HG02973 (cell line): ENCODE measurements around the gene CSNK1E.

ENCODE experiments used
- ATAC-seq: cut with Tn5 transposase; IDR thresholded peaks from one replicate; pipeline ENCODE4 v1.9.1; 2021; ENCODE audit warnings: moderate library complexity; ENCODE audit not compliant: unreplicated experiment

Gene CSNK1E

DNA sequence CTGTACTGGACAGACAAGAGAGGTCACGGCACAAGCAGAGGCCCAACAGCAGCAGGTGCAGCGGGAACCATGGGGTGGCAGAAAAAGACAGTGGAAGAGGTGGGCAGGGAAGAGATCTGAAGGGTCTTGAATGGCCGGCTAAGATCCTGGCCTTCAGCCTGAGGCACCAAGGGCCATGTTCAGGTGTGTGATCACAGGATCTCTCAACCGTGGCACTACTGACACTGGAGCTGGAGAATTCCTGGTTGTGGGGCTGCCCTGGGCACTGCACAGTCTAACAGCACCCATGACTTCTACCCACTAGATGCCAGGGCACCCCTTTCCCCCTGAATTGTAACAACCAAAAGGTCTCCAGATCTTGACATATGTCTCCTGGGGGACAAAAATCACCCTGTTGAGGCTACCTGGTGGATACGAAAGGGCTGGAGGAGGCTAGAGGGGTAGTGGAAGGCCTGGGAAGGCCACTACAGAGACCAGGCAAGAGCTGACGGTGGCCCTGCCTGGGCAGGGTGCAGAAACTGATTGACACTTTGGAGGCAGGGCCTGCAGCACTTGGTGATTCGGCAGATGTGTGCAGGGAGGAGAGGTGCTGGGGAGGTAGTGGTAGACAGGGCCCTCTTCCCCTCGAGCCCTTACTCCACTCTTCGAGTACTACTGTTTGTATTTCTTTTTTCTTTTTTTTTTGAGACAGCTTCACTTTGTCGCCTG, 8.3 kb downstream of the CSNK1E start:
- no peak for ATAC-seq

DNA sequence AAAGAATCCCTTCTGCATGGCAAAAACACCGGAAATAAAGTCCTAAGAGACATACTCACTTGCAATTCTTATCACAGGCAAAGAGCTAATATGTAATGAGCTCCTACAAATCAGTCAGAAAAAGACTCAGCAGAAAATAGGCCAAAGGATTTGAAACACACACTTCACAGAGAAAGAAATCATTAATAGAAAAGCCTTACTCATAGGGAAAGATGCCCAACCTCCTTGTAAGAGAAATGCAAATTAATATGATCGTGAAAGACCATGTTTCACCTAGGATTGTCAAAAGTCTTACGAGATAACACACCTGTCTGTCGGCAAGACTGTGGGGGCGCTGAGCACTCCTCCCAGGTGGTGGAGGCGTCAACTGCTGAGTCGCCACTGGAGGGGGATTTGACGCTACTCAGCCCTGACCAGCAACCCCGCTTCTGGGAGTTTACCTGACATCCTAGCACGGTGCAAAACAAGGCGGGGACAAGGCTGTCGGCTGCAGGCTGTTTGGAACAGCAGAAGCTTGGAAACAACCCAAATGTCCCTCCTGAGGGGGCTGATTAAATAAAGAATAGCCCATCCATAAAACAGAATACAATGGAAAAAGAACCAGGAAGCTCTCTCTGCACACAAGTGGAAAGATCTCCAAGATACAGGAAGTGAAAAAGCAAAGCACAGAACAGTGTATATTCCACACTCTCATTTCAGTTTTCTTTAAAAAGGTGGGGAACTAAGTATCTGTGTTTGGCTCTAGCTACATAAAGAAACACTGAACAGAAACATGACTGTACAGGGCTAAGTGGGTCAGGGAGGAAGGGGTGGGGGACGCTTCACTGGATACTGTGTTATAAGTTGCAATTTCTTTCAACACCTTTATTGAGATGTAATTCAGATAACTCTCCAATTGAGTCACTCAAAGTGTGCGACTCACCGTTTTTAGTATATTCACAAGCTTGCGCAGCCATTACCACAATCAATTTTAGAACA, 11.5 kb downstream of the CSNK1E start:
- ATAC-seq = peak; percentile 53

DNA sequence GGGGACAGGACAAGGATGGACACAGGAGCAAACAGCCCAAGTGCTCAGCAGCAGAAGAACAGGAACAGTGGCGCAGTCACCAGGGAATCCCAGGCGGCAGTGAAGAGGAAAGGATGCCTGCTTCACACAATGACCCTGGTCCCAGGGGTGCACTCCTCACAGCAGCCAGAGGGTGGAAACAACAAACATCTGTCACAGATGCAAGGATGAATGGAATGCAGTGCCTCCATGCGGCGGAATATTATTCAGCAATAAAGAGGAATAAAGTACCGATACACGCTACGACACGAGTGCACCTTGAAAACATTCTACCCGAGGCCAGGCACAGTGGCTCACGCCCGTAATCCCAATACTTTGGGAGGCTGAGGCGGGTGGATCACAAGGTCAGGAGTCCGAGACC, 12.7 kb downstream of the CSNK1E start:
- no peak for ATAC-seq

GRCh38 chr22:38303974-38304373, 13.3 kb downstream of the CSNK1E start:
- no peak for ATAC-seq

DNA sequence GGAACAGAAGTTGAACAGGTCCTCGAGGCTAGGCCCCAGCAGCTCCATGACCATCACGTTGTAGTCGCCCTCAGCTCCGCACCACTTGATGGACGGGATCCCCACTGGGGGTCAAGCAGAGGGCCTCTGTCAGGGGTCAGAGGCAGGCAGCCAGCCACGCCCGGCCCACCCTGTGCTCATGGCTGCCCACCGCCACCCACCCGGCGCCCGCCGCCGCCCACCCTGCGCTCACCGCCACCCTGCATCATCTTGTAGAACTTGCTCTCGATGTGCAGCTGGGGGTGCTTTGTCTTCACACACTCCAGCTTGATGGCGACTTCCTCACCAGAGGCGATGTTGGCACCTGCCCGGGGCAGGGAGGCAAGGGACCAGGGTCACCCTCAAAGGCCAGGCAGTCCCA, 14.3 kb downstream of the CSNK1E start:
- ATAC-seq = no peak

DNA sequence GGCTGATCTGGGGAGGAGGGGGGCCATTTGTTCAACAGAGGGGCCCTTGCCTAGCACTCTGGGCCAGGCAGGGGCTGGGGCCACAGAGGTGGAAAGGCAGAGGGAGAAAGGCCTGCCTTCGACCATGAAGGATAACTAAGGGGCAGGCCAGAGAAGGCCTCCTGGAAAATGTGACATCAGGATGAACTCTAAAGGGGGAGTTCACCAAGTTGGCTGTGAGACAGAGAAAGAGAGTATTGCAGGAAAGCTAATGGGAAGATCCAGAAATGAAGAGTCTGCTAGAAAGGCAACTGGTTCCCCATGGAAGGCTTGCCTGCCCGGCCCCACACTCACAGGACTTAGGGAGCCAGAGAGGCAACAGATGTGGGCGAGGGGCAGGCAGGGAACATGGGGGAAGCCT, 16.3 kb downstream of the CSNK1E start:
- no peak for ATAC-seq

DNA sequence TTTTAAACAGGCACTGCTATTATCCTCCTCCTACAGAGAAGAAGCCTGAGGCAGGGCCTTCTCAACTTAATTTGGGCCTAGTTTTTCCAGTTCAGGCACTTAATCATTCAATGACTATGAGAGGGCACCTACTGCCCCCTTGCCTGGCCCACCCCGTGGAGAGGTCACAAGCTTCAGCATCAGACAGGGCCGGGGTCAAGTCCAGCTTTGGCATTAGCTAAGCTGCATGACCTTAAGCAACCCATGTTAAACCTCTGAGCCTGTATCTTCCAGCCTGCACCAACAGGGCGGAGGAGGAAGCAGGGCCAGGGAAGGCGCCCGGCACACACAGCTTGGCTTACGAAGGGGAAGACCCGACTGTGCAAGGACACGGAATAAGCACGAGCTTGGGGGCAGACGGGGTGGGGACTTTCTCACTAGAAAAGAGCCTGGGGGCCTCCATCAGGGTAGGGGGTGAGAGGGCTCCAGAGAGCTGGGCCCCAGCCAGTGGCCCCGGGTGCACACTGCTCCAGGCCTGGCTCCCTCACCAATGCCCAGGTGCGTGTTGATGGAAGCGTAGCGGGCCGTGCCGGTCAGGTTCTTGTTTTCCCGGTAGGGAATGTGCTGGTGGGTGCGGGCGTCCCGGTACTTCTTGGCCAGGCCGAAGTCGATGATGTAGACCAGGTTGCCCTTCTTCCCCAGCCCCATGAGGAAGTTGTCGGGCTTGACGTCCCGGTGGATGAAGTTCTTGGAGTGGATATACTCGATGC, 16.9 kb downstream of the CSNK1E start:
- ATAC-seq = no peak

- ATAC-seq = no peak
These were observed 17.5 kb downstream of the CSNK1E start for GRCh38 chr22:38299770-38300102.

- no peak for ATAC-seq
These were observed 18.8 kb downstream of the CSNK1E start for GRCh38 chr22:38298312-38299005.

DNA sequence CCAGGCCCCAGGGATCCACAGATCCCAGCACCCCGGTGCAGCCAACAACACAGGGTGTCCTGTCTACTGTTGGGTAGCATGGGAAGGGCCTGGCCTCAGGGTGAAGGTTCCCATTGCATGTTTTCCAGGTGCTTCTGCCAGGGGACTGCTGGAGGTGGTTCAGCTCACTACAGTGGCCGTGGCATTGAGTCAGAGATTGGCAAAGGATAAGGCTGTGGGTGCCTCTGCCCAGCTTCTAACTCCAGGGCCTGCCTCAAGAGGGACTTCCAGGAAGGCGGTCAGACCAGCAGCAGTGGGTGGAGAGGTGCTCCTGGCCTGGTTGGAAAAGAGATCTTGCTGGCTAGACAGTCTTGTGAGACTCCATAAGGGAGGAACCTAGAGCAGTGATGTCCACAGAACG, 20.9 kb downstream of the CSNK1E start:
- no peak for ATAC-seq

DNA sequence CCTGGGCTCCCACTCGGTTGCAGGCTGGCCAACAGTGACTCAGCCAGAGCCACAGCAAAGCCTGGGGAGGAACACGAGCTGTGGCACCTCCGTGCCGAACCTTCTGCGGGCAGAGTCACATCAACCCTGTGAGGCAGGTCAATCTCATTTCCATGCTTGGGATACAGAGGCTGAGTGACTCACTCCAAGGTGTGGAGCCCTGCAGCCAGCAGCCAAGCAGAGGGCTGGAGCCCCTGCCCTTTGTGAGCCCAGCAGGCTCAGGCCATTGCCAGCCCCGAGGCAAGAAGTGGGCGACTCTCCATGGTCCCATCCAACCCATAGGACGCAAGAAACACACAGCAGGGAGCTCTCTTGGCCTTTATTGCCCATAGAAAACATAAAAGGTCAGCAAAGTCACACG, 21.4 kb downstream of the CSNK1E start:
- ATAC-seq = no peak

GRCh38 chr22:38295339-38295738, 21.9 kb downstream of the CSNK1E start:
- ATAC-seq = no peak

DNA sequence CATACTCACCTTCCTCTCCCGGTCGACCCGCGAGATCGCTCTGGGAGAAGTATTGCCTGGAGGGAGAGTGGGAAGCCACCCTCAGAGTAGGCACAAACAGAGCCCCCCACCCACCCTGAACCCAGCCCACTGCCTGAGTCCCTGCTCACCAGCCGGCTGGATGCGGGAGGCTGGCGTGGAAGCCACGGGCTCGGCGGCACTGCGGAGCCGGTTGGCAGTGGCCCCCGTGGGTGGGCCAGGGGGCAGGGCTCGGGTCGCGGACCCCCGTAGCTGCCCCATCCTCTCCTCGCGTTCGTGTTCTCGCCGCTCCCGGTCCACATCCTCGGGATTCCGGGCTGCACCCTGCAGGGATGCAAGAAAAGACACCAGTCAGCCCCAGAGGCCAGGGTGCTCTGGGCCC, 23.0 kb downstream of the CSNK1E start:
- no peak for ATAC-seq

- ATAC-seq = no peak
These were observed 24.5 kb downstream of the CSNK1E start for GRCh38 chr22:38292694-38293093.

- ATAC-seq = no peak
These were observed 25.9 kb downstream of the CSNK1E start for GRCh38 chr22:38291201-38291777.

GRCh38 chr22:38290347-38290746, 26.9 kb downstream of the CSNK1E start:
- no peak for ATAC-seq

DNA sequence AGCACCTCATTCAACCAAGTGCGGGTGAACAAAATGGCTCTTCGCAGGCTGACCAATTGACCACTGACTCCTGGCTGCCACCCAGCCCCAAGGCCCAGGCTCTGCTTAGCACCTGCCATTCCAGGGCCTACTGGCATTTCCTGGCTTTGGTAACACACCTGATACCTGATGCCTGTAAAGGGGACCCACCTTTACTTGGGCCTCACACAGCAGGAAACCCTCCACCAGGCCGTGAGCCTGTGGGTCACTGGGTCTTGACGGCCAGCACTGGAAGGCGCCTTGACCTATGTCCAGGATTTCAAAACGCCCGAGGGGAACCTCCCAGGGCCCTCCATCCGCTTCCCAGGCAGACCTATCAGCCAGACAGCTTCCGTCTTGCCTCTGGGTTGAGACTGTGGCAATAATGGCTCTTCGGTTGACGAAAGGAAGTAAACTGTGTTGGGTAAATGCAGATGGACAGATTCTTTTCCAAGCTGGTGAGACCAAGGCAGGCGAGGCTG, 27.6 kb downstream of the CSNK1E start:
- ATAC-seq = no peak

DNA sequence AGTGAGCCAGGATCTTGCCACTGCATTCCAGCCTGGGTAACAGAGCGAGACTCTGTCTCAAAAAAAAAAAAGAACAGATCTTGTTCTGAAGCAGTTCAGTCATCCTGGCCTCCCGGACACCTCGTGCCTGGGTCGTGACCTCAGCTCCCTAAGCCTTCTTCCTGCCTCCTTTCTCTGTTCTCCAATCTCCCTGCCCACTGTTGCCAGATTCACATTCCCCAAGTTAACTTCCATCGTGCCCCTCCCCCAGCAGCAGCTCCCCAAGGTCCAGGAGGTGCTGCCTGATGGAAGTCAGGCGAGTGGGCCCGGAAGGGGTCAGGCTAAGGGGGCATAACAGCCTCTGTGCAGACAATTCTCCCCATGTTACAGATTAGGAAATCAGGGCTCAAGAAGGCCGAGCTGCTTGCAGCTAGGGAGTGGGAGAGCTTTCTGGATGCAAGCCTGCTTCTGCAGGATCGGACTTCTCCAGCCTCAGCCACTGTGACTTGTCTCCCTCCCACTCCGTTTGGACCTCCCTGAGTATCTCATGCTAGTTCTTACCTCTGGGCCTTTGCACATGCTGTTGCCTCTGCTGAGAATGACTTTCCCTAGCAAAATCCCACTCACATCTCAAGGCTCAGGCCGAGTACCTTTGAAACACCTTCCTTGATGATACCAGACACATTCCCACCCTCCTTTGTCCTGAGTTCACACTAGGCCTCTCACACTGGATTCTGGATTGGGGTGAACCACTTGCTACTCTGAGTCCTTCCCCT, 30.1 kb downstream of the CSNK1E start:
- ATAC-seq = no peak

- no peak for ATAC-seq
These were observed 32.2 kb downstream of the CSNK1E start for GRCh38 chr22:38285018-38285417.

DNA sequence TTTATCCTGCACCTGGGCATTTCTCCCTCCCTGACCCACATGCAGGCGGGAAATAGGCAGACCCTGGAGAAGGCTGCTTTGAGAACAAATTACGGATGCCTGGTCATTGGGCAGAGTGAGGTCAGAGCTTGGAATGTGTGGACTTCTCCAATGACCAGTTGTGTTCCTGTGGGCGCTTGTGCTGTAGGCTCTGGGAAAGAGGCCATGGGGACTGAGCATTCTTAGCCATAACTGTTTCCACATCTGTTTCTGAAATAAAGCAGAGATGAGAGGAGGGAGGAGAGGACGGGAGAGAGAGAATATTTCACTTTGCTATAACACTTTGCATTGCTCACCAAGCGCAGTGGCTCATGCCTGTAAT, 33.2 kb downstream of the CSNK1E start:
- no peak for ATAC-seq
